ENCODE data around the gene RIOK3. TPM values are rescaled to one million over a fixed set of nuclear protein-coding genes. Genes with fewer than 3 reads are reported as not detected.

RIOK3 gene
- total RNA-seq, 1 donor from 2014 or later = 54.7 TPM

- TF ChIP-seq CTCF (IDR thresholded peaks at IDR 0.05) = no peak
- H3K36me3 Mint-ChIP-seq (ENCODE audit: unreplicated experiment) = peaks cover 9% of the 10 kb centered on the region
- H3K4me3 Mint-ChIP-seq (ENCODE audit: unreplicated experiment) = no peak overlapping the region
- no peaks in the 10 kb centered on the region for H3K27me3 Mint-ChIP-seq (ENCODE audit: unreplicated experiment)
- H3K9me3 Mint-ChIP-seq (ENCODE audit: unreplicated experiment) = no peaks in the 10 kb centered on the region
- no peak overlapping the region for H3K27ac Mint-ChIP-seq (ENCODE audit: unreplicated experiment)
- no peak for DNase-seq (ENCODE audit: extremely low spot score, unreplicated experiment)
- peaks cover 67% of the 10 kb centered on the region for H3K4me1 Mint-ChIP-seq (ENCODE audit: unreplicated experiment)
Observed at GRCh38 chr18:23456835-23457234, 3.7 kb downstream of the RIOK3 start.

- H3K36me3 Mint-ChIP-seq (ENCODE audit: unreplicated experiment) = peaks cover 25% of the 10 kb centered on the region
- no peak for DNase-seq (ENCODE audit: extremely low spot score, unreplicated experiment)
- H3K4me3 Mint-ChIP-seq (ENCODE audit: unreplicated experiment) = no peak overlapping the region
- no peak overlapping the region for H3K27ac Mint-ChIP-seq (ENCODE audit: unreplicated experiment)
- no peak for TF ChIP-seq CTCF (IDR thresholded peaks at IDR 0.05)
- H3K27me3 Mint-ChIP-seq (ENCODE audit: unreplicated experiment) = no peaks in the 10 kb centered on the region
- H3K4me1 Mint-ChIP-seq (ENCODE audit: unreplicated experiment) = peaks cover 56% of the 10 kb centered on the region
- H3K9me3 Mint-ChIP-seq (ENCODE audit: unreplicated experiment) = no peaks in the 10 kb centered on the region
Observed at GRCh38 chr18:23458830-23459529, 5.9 kb downstream of the RIOK3 start.

- no peak for DNase-seq (ENCODE audit: extremely low spot score, unreplicated experiment)
- Mint-ChIP-seq H3K9me3 (ENCODE audit: unreplicated experiment) (no peaks in the 10 kb centered on the region), H3K4me1 (ENCODE audit: unreplicated experiment) (peaks cover 50% of the 10 kb centered on the region), H3K27me3 (ENCODE audit: unreplicated experiment) (no peaks in the 10 kb centered on the region), H3K27ac (ENCODE audit: unreplicated experiment) (no peak overlapping the region), H3K36me3 (ENCODE audit: unreplicated experiment) (peaks cover 29% of the 10 kb centered on the region), H3K4me3 (ENCODE audit: unreplicated experiment) (no peak overlapping the region)
- no peak for TF ChIP-seq CTCF (IDR thresholded peaks at IDR 0.05)
Observed at GRCh38 chr18:23459530-23459921, 6.4 kb downstream of the RIOK3 start.

- Mint-ChIP-seq H3K27me3 (ENCODE audit: unreplicated experiment) (no peaks in the 10 kb centered on the region), H3K27ac (ENCODE audit: unreplicated experiment) (no peak overlapping the region), H3K4me3 (ENCODE audit: unreplicated experiment) (no peak overlapping the region), H3K9me3 (ENCODE audit: unreplicated experiment) (no peaks in the 10 kb centered on the region), H3K4me1 (ENCODE audit: unreplicated experiment) (peaks cover 43% of the 10 kb centered on the region), H3K36me3 (ENCODE audit: unreplicated experiment) (peaks cover 32% of the 10 kb centered on the region)
- DNase-seq (ENCODE audit: extremely low spot score, unreplicated experiment) = no peak
- TF ChIP-seq CTCF (IDR thresholded peaks at IDR 0.05) = no peak
Observed at GRCh38 chr18:23460285-23461273, 7.5 kb downstream of the RIOK3 start.

GRCh38 chr18:23462876-23463275 lies 9.8 kb downstream of the RIOK3 start:
- Mint-ChIP-seq H3K9me3 (ENCODE audit: unreplicated experiment) (no peaks in the 10 kb centered on the region), H3K36me3 (ENCODE audit: unreplicated experiment) (peaks cover 39% of the 10 kb centered on the region), H3K27ac (ENCODE audit: unreplicated experiment) (no peak overlapping the region), H3K4me1 (ENCODE audit: unreplicated experiment) (peaks cover 25% of the 10 kb centered on the region), H3K27me3 (ENCODE audit: unreplicated experiment) (no peaks in the 10 kb centered on the region), H3K4me3 (ENCODE audit: unreplicated experiment) (no peak overlapping the region)
- TF ChIP-seq CTCF (IDR thresholded peaks at IDR 0.05) = no peak
- no peak for DNase-seq (ENCODE audit: extremely low spot score, unreplicated experiment)

Data from osteocyte (in vitro differentiated cells).